IMR-90 (cell line): Measurements from ENCODE around the gene SNCG. TPM values are rescaled to one million over a fixed set of nuclear protein-coding genes. Genes with fewer than 3 reads are reported as not detected.
"Not testable (repeated sequence)": the region's sequence is repeated elsewhere in the genome, so short reads cannot be mapped to it uniquely, and the experiment has no call there.

Experiments used
- ATAC-seq: fragments of 200-7000 bp; cut with Tn5 transposase; 2 replicates; pipeline ENCODE4 v1.9.1; 2020; ENCODE audit warnings: low read depth, mild to moderate bottlenecking, moderate library complexity
- BruUV-seq: library from RNA; stranded (reverse); fragments of 400-500 nt; replicated peaks from 2 replicates; lab custom pipeline; 2021; lab: Mats Ljungman, UMichigan
- CTCF ChIA-PET: fragments of 300-600 bp; formaldehyde crosslinking; extraction: SDS; loops from one replicate; lab custom pipeline; 2021; ENCODE audit warnings: antibody characterized with exemption; lab: Yijun Ruan, JAX
- POLR2A ChIA-PET: fragments of 300-600 bp; sonication (Branson Sonifier 250); formaldehyde crosslinking; loops from one replicate; lab custom pipeline; 2022; ENCODE audit warnings: antibody characterized with exemption; ENCODE audit not compliant: unreplicated experiment; lab: Charles Lee
- DNase-seq: peaks from one replicate; pipeline ENCODE4 v3.0.0; 2013
- H2AFZ ChIP-seq: replicated peaks from 2 replicates; pipeline ENCODE3; 2013; ENCODE audit warnings: low read length, mild to moderate bottlenecking; ENCODE audit not compliant: poor library complexity
- H2AK5ac ChIP-seq: 2 replicates; pipeline ENCODE4 v1.6.1; 2013; ENCODE audit warnings: low read depth, low read length, inconsistent platforms
- H2AK9ac ChIP-seq: replicated peaks from 2 replicates; pipeline ENCODE3; 2013; ENCODE audit warnings: mild to moderate bottlenecking, low read depth, low read length, moderate library complexity; ENCODE audit not compliant: poor library complexity
- H2BK120ac ChIP-seq: 2 replicates; pipeline ENCODE4 v1.6.1; 2013; ENCODE audit warnings: low read depth, low read length, inconsistent platforms
- H2BK15ac ChIP-seq: 3 replicates; pipeline ENCODE4 v1.6.1; 2013; ENCODE audit warnings: low read depth, low read length, inconsistent platforms
- H2BK20ac ChIP-seq: 2 replicates; pipeline ENCODE4 v1.6.1; 2013; ENCODE audit warnings: low read depth, mild to moderate bottlenecking, inconsistent platforms, low read length, moderate library complexity
- H2BK5ac ChIP-seq: 2 replicates; pipeline ENCODE4 v1.6.1; 2013; ENCODE audit warnings: mild to moderate bottlenecking, low read depth, low read length, inconsistent platforms; ENCODE audit not compliant: poor library complexity, severe bottlenecking
- H3K14ac ChIP-seq: replicated peaks from 2 replicates; pipeline ENCODE4 v1.6.1; 2013; ENCODE audit warnings: low read depth, low read length, inconsistent platforms
- H3K18ac ChIP-seq: 2 replicates; pipeline ENCODE4 v1.6.1; 2013; ENCODE audit warnings: low read depth, low read length, control low read depth
- H3K23ac ChIP-seq: 2 replicates; pipeline ENCODE4 v1.6.1; 2013; ENCODE audit warnings: low read depth, low read length, inconsistent platforms
- H3K27ac ChIP-seq: 2 replicates; pipeline ENCODE4 v1.5.1; 2013; ENCODE audit warnings: mild to moderate bottlenecking, control low read depth, low read length; ENCODE audit not compliant: insufficient read depth
- H3K27me3 ChIP-seq: 2 replicates; pipeline ENCODE4 v1.6.1; 2013; ENCODE audit warnings: low read length; ENCODE audit not compliant: control insufficient read depth, insufficient read depth
- H3K36me3 ChIP-seq: 2 replicates; pipeline ENCODE4 v1.6.1; 2013; ENCODE audit warnings: low read length, mixed read lengths; ENCODE audit not compliant: control insufficient read depth, insufficient read depth
- H3K4ac ChIP-seq: 2 replicates; pipeline ENCODE4 v1.6.1; 2013; ENCODE audit warnings: low read depth, low read length, inconsistent platforms
- H3K4me1 ChIP-seq: 2 replicates; pipeline ENCODE4 v1.6.1; 2013; ENCODE audit warnings: low read length, mixed read lengths; ENCODE audit not compliant: control insufficient read depth, insufficient read depth
- H3K4me2 ChIP-seq: 2 replicates; pipeline ENCODE4 v1.6.1; 2013; ENCODE audit warnings: low read depth, mild to moderate bottlenecking, control low read depth, low read length, moderate library complexity
- H3K4me3 ChIP-seq: 2 replicates; pipeline ENCODE4 v1.5.1; 2013; ENCODE audit warnings: low read depth, mild to moderate bottlenecking, control low read depth, low read length, moderate library complexity; ENCODE audit not compliant: insufficient read depth
- H3K56ac ChIP-seq: 2 replicates; pipeline ENCODE4 v1.6.1; 2013; ENCODE audit warnings: low read length, inconsistent platforms; ENCODE audit not compliant: insufficient read depth; ENCODE audit errors: extremely low read depth
- H3K79me1 ChIP-seq, 2 experiments: 2 replicates each; pipeline ENCODE4 v1.6.1; 2013; ENCODE audit warnings: low read length in 2 of 2, inconsistent platforms in 1 of 2, low read depth in 1 of 2
- H3K9ac ChIP-seq: 2 replicates; pipeline ENCODE4 v1.6.1; 2013; ENCODE audit warnings: low read depth, low read length, control low read depth
- H3K9me1 ChIP-seq: 2 replicates; pipeline ENCODE4 v1.6.1; 2013; ENCODE audit warnings: low read length, inconsistent platforms; ENCODE audit not compliant: insufficient read depth
- H3K9me3 ChIP-seq: 2 replicates; pipeline ENCODE4 v1.6.1; 2013; ENCODE audit warnings: low read length; ENCODE audit not compliant: control insufficient read depth, insufficient read depth
- H4K20me1 ChIP-seq: 2 replicates; pipeline ENCODE4 v1.6.1; 2013; ENCODE audit warnings: low read length, inconsistent platforms; ENCODE audit not compliant: insufficient read depth
- H4K5ac ChIP-seq: 2 replicates; pipeline ENCODE4 v1.6.1; 2013; ENCODE audit warnings: mild to moderate bottlenecking, low read depth, low read length, control low read depth
- H4K8ac ChIP-seq, 2 experiments: 2 replicates each; pipeline ENCODE4 v1.6.1; 2013; ENCODE audit warnings: low read depth in 2 of 2, low read length in 2 of 2, control low read depth in 1 of 2, inconsistent platforms in 1 of 2
- H4K91ac ChIP-seq: 2 replicates; pipeline ENCODE4 v1.6.1; 2013; ENCODE audit warnings: low read depth, low read length, inconsistent platforms; ENCODE audit not compliant: insufficient read depth
- WGBS, 2 experiments: methylation state at CpG; one replicate each; pipeline versions ENCODE4 v1.1.5 to v1.1.7; 2013; ENCODE audit warnings: missing lambda C conversion rate in 2 of 2; ENCODE audit not compliant: insufficient read length in 1 of 2; ENCODE audit errors: extremely low coverage in 2 of 2; 5-methylcytosine and 5-hydroxymethylcytosine counted together
- dilution Hi-C: fragments of 300-500 bp; cut with HindIII; formaldehyde crosslinking; loops from one replicate; pipeline ENCODE4 v1.14.3; 2018; ENCODE audit warnings: low sequenced_read_pairs; ENCODE audit not compliant: unreplicated experiment
- in situ Hi-C: fragments of 300-500 bp; cut with MboI; formaldehyde crosslinking; loops from 3 replicates; pipeline ENCODE4 v1.14.3; 2019; ENCODE audit warnings: low sequenced_read_pairs, inconsistent platforms, mixed read lengths
- intact Hi-C: fragments of 100-400 bp; cut with micrococcal nuclease; formaldehyde crosslinking; loops from 2 replicates; pipeline ENCODE4 v1.10.0; 2022
- polyA plus RNA-seq, 3 experiments: library from polyadenylated mRNA; depleted of rRNA; stranded (reverse); fragments of >200 nt; gene quantifications; 2 replicates each; pipeline ENCODE4 v1.2.3, GENCODE V29; 2012; ENCODE audit warnings: low replicate concordance in 1 of 3
- total RNA-seq: library from RNA; depleted of rRNA; stranded (reverse); fragments of >200 nt; gene quantifications from 2 replicates; pipeline ENCODE4 v1.2.3, GENCODE V29; 2012

The SNCG gene
- total and polyA plus RNA-seq, 2 of the 4 experiments (the other 2 are of a cell fraction), result 10.6 to 19.0 TPM

DNA sequence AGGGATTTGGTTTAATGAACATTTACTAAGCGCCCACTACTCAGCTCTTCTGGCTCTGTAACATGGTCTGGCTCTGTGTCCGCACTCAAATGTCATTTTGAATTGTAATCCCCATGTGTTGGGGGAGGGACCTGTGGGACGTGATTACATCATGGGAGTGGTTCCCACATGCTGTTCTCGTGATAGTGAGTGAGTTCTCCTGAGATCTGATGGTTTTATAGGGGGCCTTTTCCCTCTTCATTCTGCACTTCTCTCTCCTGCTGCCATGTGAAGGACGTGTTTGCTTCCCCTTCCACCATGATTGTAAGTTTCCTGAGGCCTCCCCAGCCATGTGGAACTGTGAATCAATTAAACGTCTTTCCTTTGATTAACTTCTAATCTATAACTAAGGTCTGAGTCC lies 22.6 kb downstream of the SNCG start:
- H3K9ac ChIP-seq, BruUV-seq, H3K18ac ChIP-seq: not testable (repeated sequence)

More for the DNA sequence above, 22.6 kb downstream of the SNCG start:
- H4K8ac ChIP-seq, H3K27me3 ChIP-seq, H3K4me2 ChIP-seq, H3K4ac ChIP-seq, H3K9me3 ChIP-seq, H3K4me3 ChIP-seq, H2BK120ac ChIP-seq, ATAC-seq, H2AK9ac ChIP-seq, H2BK5ac ChIP-seq, dilution Hi-C loops, H2BK15ac ChIP-seq, H3K23ac ChIP-seq, H3K9me1 ChIP-seq, DNase-seq, H4K20me1 ChIP-seq, H3K27ac ChIP-seq, H3K4me1 ChIP-seq, H2BK20ac ChIP-seq, intact Hi-C loops, POLR2A ChIA-PET, H2AK5ac ChIP-seq, H2AFZ ChIP-seq, H3K14ac ChIP-seq, H4K91ac ChIP-seq, CTCF ChIA-PET, in situ Hi-C loops, H3K56ac ChIP-seq, H3K36me3 ChIP-seq, H3K79me1 ChIP-seq, H4K5ac ChIP-seq: not testable (repeated sequence)
- WGBS, 2 experiments, result no CpG with 5 or more reads among the region's 6 CpGs
